ENCODE measurements around the gene GMDS.

Gene GMDS

GRCh38 chr6:2185466-2185865 is 59.9 kb downstream of the GMDS start:
- no peak overlapping the region for H3K27ac ChIP-seq (ENCODE audit: low read length)
- H3K9me2 ChIP-seq (replicated peaks; ENCODE audit: insufficient read depth, low read length): no peaks in the 10 kb centered on the region
- H3K4me2 ChIP-seq (ENCODE audit: low read depth, low read length): no peak overlapping the region
- H3K9ac ChIP-seq (ENCODE audit: low read length): no peak overlapping the region
- TF ChIP-seq EZH2 (optimal IDR thresholded peaks at IDR 0.05; ENCODE audit: low read depth, low read length) (no peak), CTCF (IDR thresholded peaks at IDR 0.05; ENCODE audit: low read length) (no peak), EZH2phosphoT487 (IDR thresholded peaks at IDR 0.05; ENCODE audit: low read length) (no peak)
- H3K4me1 ChIP-seq (ENCODE audit: low read length): no peaks in the 10 kb centered on the region
- H4K20me1 ChIP-seq (ENCODE audit: insufficient read depth, low read length): no peaks in the 10 kb centered on the region
- H3K36me3 ChIP-seq (replicated peaks; ENCODE audit: insufficient read depth, low read length): no peaks in the 10 kb centered on the region
- no peaks in the 10 kb centered on the region for H3K9me3 ChIP-seq (replicated peaks; ENCODE audit: insufficient read depth, low read length)
- no peaks in the 10 kb centered on the region for H3K79me2 ChIP-seq (ENCODE audit: low read length)
- no peaks in the 10 kb centered on the region for H3K27me3 ChIP-seq (replicated peaks; ENCODE audit: insufficient read depth, low read length)
- H3F3A ChIP-seq (ENCODE audit: insufficient read depth, low read length): no peaks in the 10 kb centered on the region
- no peak overlapping the region for H3K4me3 ChIP-seq (ENCODE audit: low read length)
- no peak for DNase-seq
- H2AFZ ChIP-seq (ENCODE audit: low read length): no peak overlapping the region

GRCh38 chr6:2184700-2185455 is 60.5 kb downstream of the GMDS start:
- no peak overlapping the region for H3K4me3 ChIP-seq (ENCODE audit: low read length)
- TF ChIP-seq CTCF (IDR thresholded peaks at IDR 0.05; ENCODE audit: low read length): no peak
- TF ChIP-seq EZH2phosphoT487 (IDR thresholded peaks at IDR 0.05; ENCODE audit: low read length): no peak
- no peak for TF ChIP-seq EZH2 (optimal IDR thresholded peaks at IDR 0.05; ENCODE audit: low read depth, low read length)
- no peaks in the 10 kb centered on the region for H3K27me3 ChIP-seq (replicated peaks; ENCODE audit: insufficient read depth, low read length)
- DNase-seq: no peak
- no peaks in the 10 kb centered on the region for H4K20me1 ChIP-seq (ENCODE audit: insufficient read depth, low read length)
- H2AFZ ChIP-seq (ENCODE audit: low read length): no peak overlapping the region
- no peak overlapping the region for H3K9ac ChIP-seq (ENCODE audit: low read length)
- no peaks in the 10 kb centered on the region for H3K9me3 ChIP-seq (replicated peaks; ENCODE audit: insufficient read depth, low read length)
- no peaks in the 10 kb centered on the region for H3K79me2 ChIP-seq (ENCODE audit: low read length)
- H3K9me2 ChIP-seq (replicated peaks; ENCODE audit: insufficient read depth, low read length): no peaks in the 10 kb centered on the region
- H3K4me2 ChIP-seq (ENCODE audit: low read depth, low read length): no peak overlapping the region
- H3K27ac ChIP-seq (ENCODE audit: low read length): no peak overlapping the region
- H3K4me1 ChIP-seq (ENCODE audit: low read length): no peaks in the 10 kb centered on the region
- no peaks in the 10 kb centered on the region for H3K36me3 ChIP-seq (replicated peaks; ENCODE audit: insufficient read depth, low read length)
- H3F3A ChIP-seq (ENCODE audit: insufficient read depth, low read length): no peaks in the 10 kb centered on the region

- Histone ChIP-seq H3F3A (ENCODE audit: insufficient read depth, low read length) (no peaks in the 10 kb centered on the region), H3K36me3 (replicated peaks; ENCODE audit: insufficient read depth, low read length) (no peaks in the 10 kb centered on the region), H3K4me3 (ENCODE audit: low read length) (no peak overlapping the region), H3K4me1 (ENCODE audit: low read length) (no peaks in the 10 kb centered on the region), H3K4me2 (ENCODE audit: low read depth, low read length) (no peak overlapping the region), H3K9ac (ENCODE audit: low read length) (no peak overlapping the region), H3K79me2 (ENCODE audit: low read length) (no peaks in the 10 kb centered on the region), H4K20me1 (ENCODE audit: insufficient read depth, low read length) (no peaks in the 10 kb centered on the region), H3K9me2 (replicated peaks; ENCODE audit: insufficient read depth, low read length) (no peaks in the 10 kb centered on the region), H3K27me3 (replicated peaks; ENCODE audit: insufficient read depth, low read length) (no peaks in the 10 kb centered on the region), H2AFZ (ENCODE audit: low read length) (no peak overlapping the region), H3K9me3 (replicated peaks; ENCODE audit: insufficient read depth, low read length) (no peaks in the 10 kb centered on the region), H3K27ac (ENCODE audit: low read length) (no peak overlapping the region)
- DNase-seq: no peak
- TF ChIP-seq EZH2phosphoT487 (IDR thresholded peaks at IDR 0.05; ENCODE audit: low read length) (no peak), EZH2 (optimal IDR thresholded peaks at IDR 0.05; ENCODE audit: low read depth, low read length) (no peak), CTCF (IDR thresholded peaks at IDR 0.05; ENCODE audit: low read length) (no peak)
Measured at GRCh38 chr6:2183752-2184151, 61.7 kb downstream of the GMDS start.
